Kidney (tissue), 14 donors: Measurements from ENCODE around the gene PLOD1. TPM values are rescaled to one million over a fixed set of nuclear protein-coding genes. Genes with fewer than 3 reads are reported as not detected.

ENCODE experiments used
- DNase-seq, 5 donors: peaks; one replicate each; pipeline ENCODE4 v3.0.0-alpha.2; 2013 to 2020
- FAIRE-seq: peaks from 2 replicates; lab custom pipeline; 2012; peaks lifted over from hg19 to GRCh38; lab: Jason Lieb, UNC
- H3K27ac ChIP-seq, 2 donors: one replicate each; pipeline ENCODE4 v1.7.0; 2013; ENCODE audit warnings: low read depth in 2 of 2, low read length in 2 of 2, inconsistent platforms in 1 of 2
- H3K27me3 ChIP-seq: one replicate; pipeline ENCODE4 v1.7.1; 2013; ENCODE audit warnings: low read length, inconsistent platforms; ENCODE audit not compliant: control insufficient read depth, insufficient read depth
- H3K36me3 ChIP-seq, 3 donors: one replicate each; pipeline versions ENCODE4 v1.7.0 to v1.7.1; 2013; ENCODE audit warnings: low read length in 3 of 3, control low read depth in 1 of 3, inconsistent platforms in 1 of 3; ENCODE audit not compliant: insufficient read depth in 3 of 3, control insufficient read depth in 2 of 3
- H3K4me1 ChIP-seq, 3 donors: one replicate each; pipeline versions ENCODE4 v1.7.0 to v1.7.1; 2013; ENCODE audit warnings: low read length in 3 of 3, inconsistent platforms in 1 of 3, low read depth in 1 of 3; ENCODE audit not compliant: control insufficient read depth in 2 of 3, insufficient read depth in 2 of 3
- H3K4me3 ChIP-seq, 3 donors: one replicate each; pipeline versions ENCODE4 v1.7.0 to v1.8.1; 2013; ENCODE audit warnings: low read length in 3 of 3, control low read depth in 1 of 3, inconsistent platforms in 1 of 3
- H3K9ac ChIP-seq, 3 donors: one replicate each; pipeline versions ENCODE4 v1.7.0 to v1.7.1; 2013; ENCODE audit warnings: low read length in 3 of 3, control low read depth in 1 of 3, inconsistent platforms in 1 of 3
- H3K9me3 ChIP-seq, 3 donors: one replicate each; pipeline versions ENCODE4 v1.7.0 to v1.7.1; 2013; ENCODE audit warnings: low read length in 3 of 3, control low read depth in 1 of 3, inconsistent platforms in 1 of 3; ENCODE audit not compliant: control insufficient read depth in 2 of 3, insufficient read depth in 1 of 3
- CTCF ChIP-seq: IDR thresholded peaks from 3 replicates; pipeline ENCODE4 v1.5.1; 2012; ENCODE audit warnings: mild to moderate bottlenecking, moderate library complexity, borderline replicate concordance; ENCODE audit not compliant: insufficient read depth; ENCODE audit errors: extremely low read depth
- intact Hi-C: fragments of 100-400 bp; cut with DNase I; formaldehyde crosslinking; loops from one replicate; pipeline ENCODE4 v1.11.1; 2022
- polyA plus RNA-seq: library from polyadenylated mRNA; stranded (reverse); fragments of 350-450 nt; fragmentation: Illumina TruSeq; extraction: RNeasy Lipid Tissue Mini Kit (QIAGEN cat#74804); gene quantifications from one replicate; pipeline ENCODE4 v1.2.3, GENCODE V29; 2014; ENCODE audit warnings: low read depth, low replicate concordance; ENCODE audit not compliant: insufficient read depth
- total RNA-seq: library from RNA; stranded (reverse); fragmentation: NEBNext Ultra II Directional; extraction: Animal tissue kit (Norgen Biotek cat#: 25700); gene quantifications from one replicate; pipeline ENCODE4 v1.2.1, GENCODE V29; 2021
- donor health status: control.
- donor health status: control.
- donor health status: control.
- donor health status: control.
- donor health status: control.
- donor health status: DM: yes; HTN: yes; CAD: no.
- donor health status: Normal renal cell carcinoma (clear cell type).

The PLOD1 gene
- total and polyA plus RNA-seq, 2 donors from 2014 or later: 58.8 to 103 TPM

DNA sequence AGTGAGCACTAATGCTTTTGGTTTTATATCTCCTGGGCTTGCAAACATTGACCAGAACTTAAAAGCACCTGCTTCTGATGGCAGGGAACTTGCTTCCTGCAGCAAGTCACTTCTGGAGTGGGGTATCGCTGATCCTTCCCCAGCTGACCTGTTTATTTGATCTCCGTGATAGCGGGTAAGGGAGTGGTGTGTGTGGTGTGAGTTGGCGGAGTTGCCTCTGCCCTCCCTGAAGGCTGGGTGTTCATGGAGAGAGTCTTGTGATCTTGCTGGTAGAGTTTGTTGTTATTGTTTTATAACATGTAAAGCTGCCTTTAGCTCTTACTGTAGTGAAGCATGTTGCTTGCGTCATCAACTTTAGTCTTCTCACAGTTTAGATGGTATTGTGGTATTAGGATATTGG, 49.6 kb downstream of the PLOD1 start:
- no peaks in the 10 kb centered on the region for H3K9me3 ChIP-seq
- H3K9ac ChIP-seq: no peak overlapping the region
- no peaks in the 10 kb centered on the region for H3K27me3 ChIP-seq
- no peak overlapping the region for H3K27ac ChIP-seq
- peaks cover 2 to 18% (median 11%) of the 10 kb centered on the region in 3 donors for H3K36me3 ChIP-seq
- H3K4me1 ChIP-seq: peaks cover 0 to 20% (median 5%) of the 10 kb centered on the region in 3 donors
- no peak for TF ChIP-seq CTCF
- FAIRE-seq (no peak), DNase-seq (no peak)
- intact Hi-C loops: no loop called here
- no peak overlapping the region for H3K4me3 ChIP-seq

DNA sequence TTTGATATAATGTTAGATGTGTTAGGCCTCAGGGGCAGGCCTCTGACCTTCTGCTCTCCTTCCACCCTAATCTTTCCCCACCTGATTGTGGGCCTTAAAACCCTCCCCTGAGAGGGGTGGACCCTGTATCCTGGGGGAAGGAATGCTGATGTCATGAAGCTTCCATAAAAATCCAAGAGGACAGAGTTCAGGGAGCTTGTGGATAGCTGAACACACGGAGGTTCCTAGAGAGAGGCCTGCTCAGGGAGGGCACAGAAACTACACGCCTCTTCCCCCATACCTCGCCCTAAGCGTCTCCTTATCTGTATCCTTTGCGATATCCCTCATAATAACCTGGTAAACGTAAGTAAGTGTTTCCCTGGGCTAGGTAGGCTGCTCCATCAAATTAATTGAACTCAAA, 50.1 kb downstream of the PLOD1 start:
- DNase-seq: no peak
- FAIRE-seq: no peak
- Histone ChIP-seq H3K4me3 (no peak overlapping the region), H3K9ac (no peak overlapping the region), H3K36me3 (peaks cover 2 to 21% (median 14%) of the 10 kb centered on the region in 3 donors), H3K27me3 (no peaks in the 10 kb centered on the region), H3K4me1 (peaks cover 0 to 18% (median 2%) of the 10 kb centered on the region in 3 donors), H3K27ac (no peak overlapping the region), H3K9me3 (no peaks in the 10 kb centered on the region)
- intact Hi-C loops: no loop called here
- no peak for TF ChIP-seq CTCF

- FAIRE-seq (no peak), DNase-seq (no peak)
- no peak overlapping the region for H3K9ac ChIP-seq
- H3K27ac ChIP-seq: no peak overlapping the region
- H3K36me3 ChIP-seq: peaks cover 2 to 21% (median 16%) of the 10 kb centered on the region in 3 donors
- no peaks in the 10 kb centered on the region for H3K27me3 ChIP-seq
- peaks cover 0 to 16% (median 0%) of the 10 kb centered on the region in 3 donors for H3K4me1 ChIP-seq
- intact Hi-C loops: no loop called here
- TF ChIP-seq CTCF: no peak
- no peak overlapping the region for H3K4me3 ChIP-seq
- H3K9me3 ChIP-seq: no peaks in the 10 kb centered on the region
These were observed 50.7 kb downstream of the PLOD1 start for GRCh38 chr1:11985171-11985570.

DNA sequence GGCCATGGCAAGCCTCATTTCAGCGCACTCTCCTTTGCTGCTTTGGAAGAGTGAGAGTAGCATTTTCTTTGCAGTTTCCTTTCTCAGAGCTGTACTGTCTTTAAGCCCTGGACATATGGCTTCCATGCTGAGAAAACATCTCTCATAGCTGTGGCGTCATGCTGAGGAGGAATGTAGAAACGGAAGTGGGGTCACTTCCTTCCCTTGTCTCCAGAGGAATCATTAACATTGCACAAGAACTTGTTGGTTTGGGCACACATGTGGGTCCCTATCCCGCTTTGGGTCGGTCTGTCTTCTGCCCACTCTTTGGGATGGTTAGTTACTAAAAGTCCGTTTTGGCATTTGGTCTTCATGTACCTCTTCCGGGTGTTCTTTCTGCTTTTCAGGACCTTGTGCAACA, 51.3 kb downstream of the PLOD1 start:
- FAIRE-seq: no peak
- Histone ChIP-seq H3K4me1 (peaks cover 0 to 13% (median 0%) of the 10 kb centered on the region in 3 donors), H3K9me3 (no peaks in the 10 kb centered on the region), H3K4me3 (no peak overlapping the region), H3K9ac (no peak overlapping the region), H3K36me3 (peaks cover 2 to 25% (median 22%) of the 10 kb centered on the region in 3 donors), H3K27ac (no peak overlapping the region), H3K27me3 (no peaks in the 10 kb centered on the region)
- DNase-seq: no peak
- intact Hi-C loops: no loop called here
- TF ChIP-seq CTCF: no peak
